Sigmoid colon (tissue), 4 donors: ENCODE measurements around the gene GALNT17.

ENCODE experiments used
- EP300 ChIP-seq, 4 donors: sonication (generic); formaldehyde crosslinking; IDR thresholded peaks; one replicate each; pipeline ENCODE4 v1.6.1; 2017; ENCODE audit warnings: antibody characterized with exemption in 4 of 4
- POLR2A ChIP-seq, 2 donors: fragments of 450-650 bp; IDR thresholded peaks; one replicate each; pipeline ENCODE4 v1.6.1; 2016; ENCODE audit warnings: antibody characterized with exemption in 2 of 2, mild to moderate bottlenecking in 2 of 2, moderate library complexity in 2 of 2
- POLR2AphosphoS5 ChIP-seq, 4 donors: sonication (generic); formaldehyde crosslinking; IDR thresholded peaks; one replicate each; pipeline ENCODE4 v1.6.1; 2017; ENCODE audit warnings: antibody characterized with exemption in 4 of 4
- TF ChIP-seq, protein P1 (sequence below), 4 experiments: fragments of 450-650 bp in 3 of 4; fragments of 200-600 bp in 1 of 4; IDR thresholded peaks; one replicate each; pipeline ENCODE4 v1.5.1; 2016 to 2019; ENCODE audit warnings: antibody characterized with exemption in 4 of 4, mild to moderate bottlenecking in 3 of 4, moderate library complexity in 2 of 4

DNA sequence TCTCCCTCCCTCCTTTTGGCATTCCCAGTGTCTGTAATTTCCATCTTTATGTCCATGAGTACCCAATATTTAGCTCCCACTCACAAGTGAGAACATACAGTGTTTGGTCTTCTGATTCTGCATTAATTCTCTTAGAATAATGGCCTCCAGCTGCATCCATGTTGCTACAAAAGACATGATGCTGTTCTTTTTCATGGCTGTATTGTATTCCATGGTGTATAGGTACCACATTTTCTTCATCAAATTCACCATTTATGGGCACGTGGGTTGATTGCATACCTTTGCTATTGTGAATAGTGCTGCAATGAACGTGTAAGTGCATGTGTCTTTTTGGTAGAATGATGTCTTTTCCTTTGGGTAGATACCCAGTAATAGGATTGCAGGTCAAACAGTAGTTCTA is 576.8 kb downstream of the GALNT17 start:
- TF ChIP-seq, protein P1, sequence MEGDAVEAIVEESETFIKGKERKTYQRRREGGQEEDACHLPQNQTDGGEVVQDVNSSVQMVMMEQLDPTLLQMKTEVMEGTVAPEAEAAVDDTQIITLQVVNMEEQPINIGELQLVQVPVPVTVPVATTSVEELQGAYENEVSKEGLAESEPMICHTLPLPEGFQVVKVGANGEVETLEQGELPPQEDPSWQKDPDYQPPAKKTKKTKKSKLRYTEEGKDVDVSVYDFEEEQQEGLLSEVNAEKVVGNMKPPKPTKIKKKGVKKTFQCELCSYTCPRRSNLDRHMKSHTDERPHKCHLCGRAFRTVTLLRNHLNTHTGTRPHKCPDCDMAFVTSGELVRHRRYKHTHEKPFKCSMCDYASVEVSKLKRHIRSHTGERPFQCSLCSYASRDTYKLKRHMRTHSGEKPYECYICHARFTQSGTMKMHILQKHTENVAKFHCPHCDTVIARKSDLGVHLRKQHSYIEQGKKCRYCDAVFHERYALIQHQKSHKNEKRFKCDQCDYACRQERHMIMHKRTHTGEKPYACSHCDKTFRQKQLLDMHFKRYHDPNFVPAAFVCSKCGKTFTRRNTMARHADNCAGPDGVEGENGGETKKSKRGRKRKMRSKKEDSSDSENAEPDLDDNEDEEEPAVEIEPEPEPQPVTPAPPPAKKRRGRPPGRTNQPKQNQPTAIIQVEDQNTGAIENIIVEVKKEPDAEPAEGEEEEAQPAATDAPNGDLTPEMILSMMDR (IDR thresholded peaks at IDR 0.05): no peak
- TF ChIP-seq POLR2A (IDR thresholded peaks at IDR 0.05) (no peak), POLR2AphosphoS5 (IDR thresholded peaks at IDR 0.05) (no peak), EP300 (IDR thresholded peaks at IDR 0.05) (no peak)
